Hepatocyte (in vitro differentiated cells): Measurements from ENCODE around the gene TACC2. TPM values are rescaled to one million over a fixed set of nuclear protein-coding genes. Genes with fewer than 3 reads are reported as not detected.

Experiments
- DNase-seq: peaks from one replicate; pipeline ENCODE4 v3.0.0-alpha.2; 2016; ENCODE audit warnings: low spot score
- H2AFZ ChIP-seq: fragments of 200-600 bp; sonication (generic); 2 replicates; pipeline ENCODE4 v1.6.0; 2016; ENCODE audit warnings: antibody characterized with exemption, mild to moderate bottlenecking
- H3K27ac ChIP-seq: fragments of 200-600 bp; sonication (generic); 2 replicates; pipeline ENCODE4 v1.5.1; 2016; ENCODE audit warnings: mild to moderate bottlenecking
- H3K27me3 ChIP-seq: fragments of 200-600 bp; sonication (generic); 2 replicates; pipeline ENCODE4 v1.6.1; 2016
- H3K36me3 ChIP-seq: fragments of 200-600 bp; sonication (generic); replicated peaks from 2 replicates; pipeline ENCODE4 v1.5.1; 2016; ENCODE audit warnings: low read depth; ENCODE audit not compliant: insufficient read depth
- H3K4me1 ChIP-seq: fragments of 200-600 bp; sonication (generic); 2 replicates; pipeline ENCODE4 v1.5.1; 2016; ENCODE audit warnings: mild to moderate bottlenecking, moderate library complexity; ENCODE audit not compliant: insufficient read depth
- H3K4me2 ChIP-seq: fragments of 200-600 bp; sonication (generic); 2 replicates; pipeline ENCODE4 v1.6.0; 2016
- H3K4me3 ChIP-seq: fragments of 200-600 bp; sonication (generic); 2 replicates; pipeline ENCODE4 v1.5.1; 2016; ENCODE audit warnings: mild to moderate bottlenecking
- H3K79me2 ChIP-seq: fragments of 200-600 bp; sonication (generic); 2 replicates; pipeline ENCODE4 v1.6.0; 2017; ENCODE audit warnings: mild to moderate bottlenecking
- H3K9me2 ChIP-seq: fragments of 200-600 bp; sonication (generic); replicated peaks from 2 replicates; pipeline ENCODE4 v1.6.0; 2017; ENCODE audit warnings: mild to moderate bottlenecking; ENCODE audit not compliant: insufficient read depth
- H3K9me3 ChIP-seq: fragments of 200-600 bp; sonication (generic); 2 replicates; pipeline ENCODE4 v1.5.1; 2016; ENCODE audit warnings: low read depth, mild to moderate bottlenecking
- H4K20me1 ChIP-seq: fragments of 200-600 bp; sonication (generic); 2 replicates; pipeline ENCODE4 v1.6.0; 2016; ENCODE audit warnings: mild to moderate bottlenecking; ENCODE audit not compliant: insufficient read depth, poor library complexity, severe bottlenecking
- CTCF ChIP-seq: fragments of 200-600 bp; sonication (generic); IDR thresholded peaks from 2 replicates; pipeline ENCODE4 v1.5.1; 2016; ENCODE audit warnings: antibody characterized with exemption, mild to moderate bottlenecking; ENCODE audit not compliant: poor library complexity
- EZH2 ChIP-seq: fragments of 200-600 bp; sonication (generic); IDR thresholded peaks from 2 replicates; pipeline ENCODE4 v1.6.1; 2016; ENCODE audit warnings: antibody characterized with exemption, mild to moderate bottlenecking, borderline replicate concordance
- EZH2phosphoT487 ChIP-seq: fragments of 200-600 bp; sonication (generic); IDR thresholded peaks from one replicate; pipeline ENCODE4 v1.6.1; 2018; ENCODE audit warnings: antibody characterized with exemption, mild to moderate bottlenecking, low read depth, moderate library complexity; ENCODE audit not compliant: unreplicated experiment, severe bottlenecking
- WGBS: methylation state at CpG from one replicate; pipeline ENCODE4 v1.1.6; 2016; ENCODE audit warnings: low lambda C conversion rate; ENCODE audit errors: missing lambda C conversion rate; 5-methylcytosine and 5-hydroxymethylcytosine counted together
- polyA plus RNA-seq: library from polyadenylated mRNA; unstranded; fragments of >200 nt; fragmentation: Nextera tagmentation; extraction: Ambion mirVana; gene quantifications from 2 replicates; pipeline ENCODE4 v1.2.1, GENCODE V29; 2016
- total RNA-seq: library from RNA; depleted of rRNA; stranded (reverse); fragments of >200 nt; gene quantifications from 2 replicates; pipeline ENCODE4 v1.2.3, GENCODE V29; 2014

The TACC2 gene
- total and polyA plus RNA-seq, 2 experiments from 2014 or later = 20.0 to 34.6 TPM

GRCh38 chr10:122139627-122140170 is 150.7 kb downstream of the TACC2 start:
- WGBS = 54% methylated on average over 10 of the region's 10 CpGs
- Histone ChIP-seq H3K9me3 (no peaks in the 10 kb centered on the region), H3K36me3 (no peaks in the 10 kb centered on the region), H3K4me3 (no peak overlapping the region), H4K20me1 (peaks cover 13% of the 10 kb centered on the region), H3K4me1 (peaks cover 27% of the 10 kb centered on the region), H3K9me2 (no peaks in the 10 kb centered on the region), H3K27ac (no peak overlapping the region), H2AFZ (no peak overlapping the region), H3K27me3 (no peaks in the 10 kb centered on the region), H3K4me2 (peak overlapping the region; percentile 41), H3K79me2 (peaks cover 32% of the 10 kb centered on the region)
- no peak for DNase-seq
- TF ChIP-seq CTCF = no peak
- TF ChIP-seq EZH2phosphoT487 = no peak
- TF ChIP-seq EZH2 = no peak

- H3K4me2 ChIP-seq = no peak overlapping the region
- no peak for TF ChIP-seq EZH2phosphoT487
- no peak for TF ChIP-seq EZH2
- no peak for TF ChIP-seq CTCF
- peaks cover 27% of the 10 kb centered on the region for H3K4me1 ChIP-seq
- peaks cover 5% of the 10 kb centered on the region for H3K36me3 ChIP-seq
- no peak overlapping the region for H3K4me3 ChIP-seq
- H2AFZ ChIP-seq = no peak overlapping the region
- peaks cover 36% of the 10 kb centered on the region for H3K79me2 ChIP-seq
- 78% methylated on average over 9 of the region's 9 CpGs for WGBS
- peaks cover 5% of the 10 kb centered on the region for H3K9me3 ChIP-seq
- H4K20me1 ChIP-seq = peaks cover 13% of the 10 kb centered on the region
- no peaks in the 10 kb centered on the region for H3K9me2 ChIP-seq
- H3K27ac ChIP-seq = no peak overlapping the region
- no peak for DNase-seq
- no peaks in the 10 kb centered on the region for H3K27me3 ChIP-seq
These were observed 151.5 kb downstream of the TACC2 start for GRCh38 chr10:122140461-122140902.

GRCh38 chr10:122140941-122141623 is 152.1 kb downstream of the TACC2 start:
- H3K4me2 ChIP-seq = no peak overlapping the region
- H3K36me3 ChIP-seq = peaks cover 5% of the 10 kb centered on the region
- no peak overlapping the region for H3K4me3 ChIP-seq
- peak; percentile 73 for DNase-seq
- WGBS = 63% methylated on average over 10 of the region's 10 CpGs
- H4K20me1 ChIP-seq = peaks cover 13% of the 10 kb centered on the region
- H3K4me1 ChIP-seq = peaks cover 27% of the 10 kb centered on the region
- H3K79me2 ChIP-seq = peaks cover 36% of the 10 kb centered on the region
- H3K9me2 ChIP-seq = no peaks in the 10 kb centered on the region
- H2AFZ ChIP-seq = no peak overlapping the region
- peaks cover 5% of the 10 kb centered on the region for H3K9me3 ChIP-seq
- H3K27ac ChIP-seq = no peak overlapping the region
- no peaks in the 10 kb centered on the region for H3K27me3 ChIP-seq
- TF ChIP-seq CTCF = no peak
- TF ChIP-seq EZH2phosphoT487 = no peak
- no peak for TF ChIP-seq EZH2
